ENCODE measurements around the gene CALHM6. TPM values are rescaled to one million over a fixed set of nuclear protein-coding genes. Genes with fewer than 3 reads are reported as not detected.

CALHM6 gene
- total RNA-seq (2013) = 219 TPM
- polyA plus RNA-seq = 100 to 1,000 TPM in 2 of 3 donors, 10 to 100 TPM in 1; 47.7 to 367 (median 261) TPM
- 54.3 and 102 TPM in 2 replicates for polyA minus RNA-seq
- 0.52 to 5.5 (median 1.8) reads per million in 11 experiments for total RNA-seq

DNA sequence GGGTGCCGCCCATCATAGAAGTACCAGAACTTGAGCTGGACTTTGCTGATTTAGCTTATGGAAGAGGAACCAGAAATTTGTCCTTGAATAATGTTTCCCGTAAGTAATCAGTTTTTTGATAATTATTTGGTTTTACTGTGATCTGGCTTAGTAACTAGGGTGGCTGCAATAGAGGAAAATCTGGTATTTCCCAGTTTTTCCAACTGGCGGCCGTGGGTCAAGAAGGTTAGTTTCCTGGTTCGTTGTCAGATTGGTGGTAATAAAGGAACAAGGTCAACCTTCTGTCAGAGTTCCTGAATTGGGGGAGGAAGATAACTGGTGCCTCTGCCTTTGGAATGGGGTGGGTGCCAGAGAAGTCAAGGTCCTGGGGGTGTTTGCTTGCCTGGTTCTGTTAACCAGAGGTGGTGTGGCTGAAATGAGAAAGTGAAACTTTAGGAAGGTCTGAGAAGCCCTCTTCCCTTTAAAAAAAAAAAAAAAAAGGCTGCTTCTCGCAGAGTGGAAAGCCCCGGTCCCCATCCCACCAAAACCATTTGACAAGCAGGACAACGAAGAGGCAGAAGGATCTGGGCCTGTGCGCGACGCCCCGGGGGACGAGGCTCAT lies at the start of gene CALHM6:
CALHM6 (plus strand) TSS at position 45 of the 601 bp plus-strand sequence; CDS start at position 600, 555 bp downstream.
- Histone ChIP-seq H2AFZ (ENCODE audit: insufficient read depth, low read depth, low read length, poor library complexity, severe bottlenecking) (peak within 1 kb of the TSS; percentile 88), H3K4me2 (replicated peaks; ENCODE audit: extremely low read depth, low read length, poor library complexity, severe bottlenecking) (peak within 1 kb of the TSS; percentile 78), H3K4me3 (replicated peaks in 1 of 3; ENCODE audit: low read depth in 2 of 3, low read length in 3 of 3) (peak within 1 kb of the TSS; percentile 38 to 75 (median 59)), H4K20me1 (ENCODE audit: insufficient read depth, low read length) (no peaks in the 10 kb centered on the region), H3K4me1 (ENCODE audit: control insufficient read depth in 1 of 2, insufficient read depth in 2 of 2, low read length in 2 of 2) (peaks cover 52 to 69% of the 10 kb centered on the region in 2 donors), H3K79me2 (ENCODE audit: insufficient read depth, low read length) (peaks cover 14% of the 10 kb centered on the region), H3K9ac (ENCODE audit: insufficient read depth, low read length, poor library complexity, severe bottlenecking) (peak within 1 kb of the TSS; percentile 69), H3K27ac (ENCODE audit: low read depth in 1 of 2, low read length in 2 of 2) (peak within 1 kb of the TSS; percentile 61 to 68), H3K9me3 (replicated peaks in 1 of 2; ENCODE audit: control insufficient read depth in 1 of 2, insufficient read depth in 1 of 2, low read length in 2 of 2) (no peaks in the 10 kb centered on the region), H3K36me3 (replicated peaks in 1 of 2; ENCODE audit: control insufficient read depth in 1 of 2, insufficient read depth in 2 of 2, low read length in 2 of 2) (no peaks in the 10 kb centered on the region), H3K27me3 (ENCODE audit: control insufficient read depth in 2 of 2, insufficient read depth in 2 of 2, low read length in 2 of 2) (no peaks in the 10 kb centered on the region)
- Mint-ChIP-seq H3K36me3 (peaks cover 8 to 11% of the 10 kb centered on the region in 2 donors), H3K27ac (peak within 1 kb of the TSS; percentile 79 to 91 (median 87)), H3K4me3 (peak within 1 kb of the TSS; percentile 87 to 93), H3K27me3 (ENCODE audit: low read depth in 3 of 3) (peaks cover 0 to 3% (median 2%) of the 10 kb centered on the region in 3 donors), H3K9me3 (peaks cover 0 to 3% (median 0%) of the 10 kb centered on the region in 7 donors), H3K4me1 (peaks cover 68% of the 10 kb centered on the region)
- WGBS (ENCODE audit: insufficient coverage) = 20% methylated on average over 11 of the region's 13 CpGs
- peak in 1 of 3 donors; percentile 35 for DNase-seq
- TF ChIP-seq, protein P1, sequence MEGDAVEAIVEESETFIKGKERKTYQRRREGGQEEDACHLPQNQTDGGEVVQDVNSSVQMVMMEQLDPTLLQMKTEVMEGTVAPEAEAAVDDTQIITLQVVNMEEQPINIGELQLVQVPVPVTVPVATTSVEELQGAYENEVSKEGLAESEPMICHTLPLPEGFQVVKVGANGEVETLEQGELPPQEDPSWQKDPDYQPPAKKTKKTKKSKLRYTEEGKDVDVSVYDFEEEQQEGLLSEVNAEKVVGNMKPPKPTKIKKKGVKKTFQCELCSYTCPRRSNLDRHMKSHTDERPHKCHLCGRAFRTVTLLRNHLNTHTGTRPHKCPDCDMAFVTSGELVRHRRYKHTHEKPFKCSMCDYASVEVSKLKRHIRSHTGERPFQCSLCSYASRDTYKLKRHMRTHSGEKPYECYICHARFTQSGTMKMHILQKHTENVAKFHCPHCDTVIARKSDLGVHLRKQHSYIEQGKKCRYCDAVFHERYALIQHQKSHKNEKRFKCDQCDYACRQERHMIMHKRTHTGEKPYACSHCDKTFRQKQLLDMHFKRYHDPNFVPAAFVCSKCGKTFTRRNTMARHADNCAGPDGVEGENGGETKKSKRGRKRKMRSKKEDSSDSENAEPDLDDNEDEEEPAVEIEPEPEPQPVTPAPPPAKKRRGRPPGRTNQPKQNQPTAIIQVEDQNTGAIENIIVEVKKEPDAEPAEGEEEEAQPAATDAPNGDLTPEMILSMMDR (IDR thresholded peaks at IDR 0.05) = no peak
- intact Hi-C loops (cut with micrococcal nuclease) = no loop called here

DNA sequence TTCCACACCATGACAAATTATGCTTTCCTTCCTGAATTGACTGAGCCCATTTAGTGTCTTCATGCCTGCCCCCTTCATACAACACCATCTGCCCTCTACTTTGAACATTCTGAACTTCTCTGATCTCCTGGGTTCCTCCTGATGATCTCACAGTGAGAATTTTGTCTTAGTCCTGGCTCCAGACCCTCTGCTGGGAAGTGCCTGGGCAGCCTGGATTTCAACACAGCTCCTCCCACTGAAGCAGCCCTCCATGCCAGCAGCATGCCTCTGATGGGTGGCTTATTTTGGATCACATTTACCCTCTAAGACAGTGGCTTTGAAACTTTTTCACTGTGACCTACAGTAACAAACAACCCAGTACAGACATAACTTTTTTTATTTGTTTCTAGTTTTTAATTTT lies 48.9 kb upstream of the CALHM6 start:
- no peak overlapping the region for H3K9ac ChIP-seq (ENCODE audit: insufficient read depth, low read length, poor library complexity, severe bottlenecking)
- Mint-ChIP-seq H3K4me1 (peaks cover 32% of the 10 kb centered on the region), H3K9me3 (peaks cover 0 to 4% (median 0%) of the 10 kb centered on the region in 7 donors), H3K36me3 (peaks cover 19 to 22% of the 10 kb centered on the region in 2 donors), H3K27me3 (ENCODE audit: low read depth in 3 of 3) (peaks cover 0 to 1% (median 0%) of the 10 kb centered on the region in 3 donors), H3K27ac (peak overlapping the region in 5 of 7 donors; percentile 4 to 68 (median 16)), H3K4me3 (no peak overlapping the region)
- H3K4me1 ChIP-seq (ENCODE audit: control insufficient read depth in 1 of 2, insufficient read depth in 2 of 2, low read length in 2 of 2) = peaks cover 21 to 27% of the 10 kb centered on the region in 2 donors
- H3K36me3 ChIP-seq (replicated peaks in 1 of 2; ENCODE audit: control insufficient read depth in 1 of 2, insufficient read depth in 2 of 2, low read length in 2 of 2) = peaks cover 0 to 3% of the 10 kb centered on the region in 2 donors
- intact Hi-C loops (cut with micrococcal nuclease) = no loop called here
- no peak overlapping the region for H3K4me3 ChIP-seq (replicated peaks in 1 of 3; ENCODE audit: low read depth in 2 of 3, low read length in 3 of 3)
- H3K27me3 ChIP-seq (ENCODE audit: control insufficient read depth in 2 of 2, insufficient read depth in 2 of 2, low read length in 2 of 2) = no peaks in the 10 kb centered on the region
- TF ChIP-seq, protein P1 (IDR thresholded peaks at IDR 0.05) = no peak
- no peak overlapping the region for H3K4me2 ChIP-seq (replicated peaks; ENCODE audit: extremely low read depth, low read length, poor library complexity, severe bottlenecking)
- H4K20me1 ChIP-seq (ENCODE audit: insufficient read depth, low read length) = peaks cover 52% of the 10 kb centered on the region
- H3K9me3 ChIP-seq (replicated peaks in 1 of 2; ENCODE audit: control insufficient read depth in 1 of 2, insufficient read depth in 1 of 2, low read length in 2 of 2) = no peaks in the 10 kb centered on the region
- no peak overlapping the region for H2AFZ ChIP-seq (ENCODE audit: insufficient read depth, low read depth, low read length, poor library complexity, severe bottlenecking)
- DNase-seq = no peak
- no peak overlapping the region for H3K27ac ChIP-seq (ENCODE audit: low read depth in 1 of 2, low read length in 2 of 2)
- peaks cover 39% of the 10 kb centered on the region for H3K79me2 ChIP-seq (ENCODE audit: insufficient read depth, low read length)
